B cell (primary cell): ENCODE results near the gene USH1G. TPM values are rescaled to one million over a fixed set of nuclear protein-coding genes. Genes with fewer than 3 reads are reported as not detected.

Experiments used
- ATAC-seq: fragments of 200-7000 bp; cut with Tn5 transposase; one replicate; pipeline ENCODE4 v1.10.0; 2021; ENCODE audit warnings: low read depth, mild to moderate bottlenecking, moderate number of reproducible peaks, moderate library complexity
- CTCF ChIA-PET: fragments of 350-600 bp; sonication (Branson Sonifier 250); formaldehyde crosslinking; loops from one replicate; lab custom pipeline; 2021; ENCODE audit warnings: antibody characterized with exemption, inconsistent platforms; lab: Charles Lee
- POLR2A ChIA-PET: fragments of 350-600 bp; sonication (Branson Sonifier 250); formaldehyde crosslinking; loops from one replicate; lab custom pipeline; 2021; ENCODE audit warnings: antibody characterized with exemption; lab: Charles Lee
- DNase-seq: peaks from one replicate; pipeline ENCODE4 v3.0.0; 2013
- H2AFZ ChIP-seq: 2 replicates; pipeline ENCODE4 v1.6.1; 2012; ENCODE audit warnings: mild to moderate bottlenecking, low read depth, low read length; ENCODE audit not compliant: insufficient read depth, poor library complexity, severe bottlenecking
- H3K27ac ChIP-seq, 2 donors: 1 replicate in 1 of 2; 2 replicates in 1 of 2; pipeline ENCODE4 v1.5.1; 2012 to 2013; ENCODE audit warnings: low read length in 2 of 2, mild to moderate bottlenecking in 2 of 2, moderate library complexity in 1 of 2
- H3K27me3 ChIP-seq, 4 experiments: fragments of 200-600 bp in 1 of 4; sonication (generic) in 1 of 4; replicated peaks in 1 of 4; 1 replicate in 2 of 4; 2 replicates in 2 of 4; pipeline versions ENCODE4 v1.6.1 to v1.7.0; 2013 to 2016; ENCODE audit warnings: low read length in 3 of 4, mild to moderate bottlenecking in 2 of 4, mixed read lengths in 1 of 4, moderate library complexity in 1 of 4; ENCODE audit not compliant: insufficient read depth in 4 of 4, control insufficient read depth in 3 of 4; ENCODE audit errors: control extremely low read depth in 1 of 4
- H3K36me3 ChIP-seq, 2 experiments: replicated peaks in 1 of 2; 1 replicate in 1 of 2; 2 replicates in 1 of 2; pipeline versions ENCODE4 v1.6.1 to v1.7.1; 2013; ENCODE audit warnings: low read length in 1 of 2; ENCODE audit not compliant: insufficient read depth in 2 of 2, control insufficient read depth in 1 of 2; ENCODE audit errors: control extremely low read depth in 1 of 2, extremely low read depth in 1 of 2
- H3K4me1 ChIP-seq, 2 donors: fragments of 200-600 bp in 1 of 2; sonication (generic) in 1 of 2; 1 replicate in 1 of 2; 2 replicates in 1 of 2; pipeline versions ENCODE4 v1.5.1 to v1.6.1; 2013 to 2017; ENCODE audit warnings: low read length in 2 of 2; ENCODE audit not compliant: control insufficient read depth in 2 of 2, insufficient read depth in 2 of 2
- H3K4me2 ChIP-seq: replicated peaks from 2 replicates; pipeline ENCODE3; 2012; ENCODE audit warnings: mild to moderate bottlenecking, low read depth, low read length; ENCODE audit not compliant: poor library complexity, severe bottlenecking
- H3K4me3 ChIP-seq, 5 experiments: fragments of 200-600 bp in 1 of 5; sonication (generic) in 1 of 5; 1 replicate in 3 of 5; 2 replicates in 2 of 5; pipeline versions ENCODE4 v1.5.1 to v1.7.0; 2011 to 2016; ENCODE audit warnings: low read length in 4 of 5, mild to moderate bottlenecking in 4 of 5, low read depth in 2 of 5, control low read depth in 1 of 5, moderate library complexity in 1 of 5; ENCODE audit not compliant: insufficient read depth in 1 of 5; ENCODE audit errors: control extremely low read depth in 1 of 5, extremely low read depth in 1 of 5
- H3K79me2 ChIP-seq: fragments of 200-600 bp; sonication (generic); one replicate; pipeline ENCODE4 v1.6.0; 2016; ENCODE audit warnings: low read length; ENCODE audit not compliant: control insufficient read depth, insufficient read depth
- H3K9ac ChIP-seq: fragments of 200-600 bp; sonication (generic); 2 replicates; pipeline ENCODE4 v1.6.1; 2017; ENCODE audit warnings: mild to moderate bottlenecking, low read length, moderate library complexity
- H3K9me3 ChIP-seq, 3 donors: one replicate each; pipeline versions ENCODE4 v1.6.1 to v1.7.1; 2013; ENCODE audit warnings: low read length in 2 of 3; ENCODE audit not compliant: control insufficient read depth in 2 of 3, insufficient read depth in 1 of 3; ENCODE audit errors: control extremely low read depth in 1 of 3
- H4K20me1 ChIP-seq: 2 replicates; pipeline ENCODE4 v1.6.0; 2012; ENCODE audit warnings: mild to moderate bottlenecking, low read length; ENCODE audit not compliant: insufficient read depth, control insufficient read depth, poor library complexity, severe bottlenecking
- H3K27ac Mint-ChIP-seq: one replicate; pipeline ENCODE4 v1.8.0; 2021; ENCODE audit warnings: mixed read lengths
- H3K27me3 Mint-ChIP-seq: one replicate; pipeline ENCODE4 v1.8.0; 2021; ENCODE audit warnings: mixed read lengths
- H3K4me1 Mint-ChIP-seq: one replicate; pipeline ENCODE4 v1.8.0; 2021; ENCODE audit warnings: mixed read lengths
- H3K4me3 Mint-ChIP-seq: one replicate; pipeline ENCODE4 v1.8.0; 2021; ENCODE audit warnings: mixed read lengths
- H3K9me3 Mint-ChIP-seq: one replicate; pipeline ENCODE4 v1.8.0; 2022; ENCODE audit warnings: mixed read lengths; ENCODE audit not compliant: insufficient read depth
- CTCF ChIP-seq: fragments of 200-600 bp; IDR thresholded peaks from one replicate; pipeline ENCODE4 v1.8.0; 2022; ENCODE audit warnings: antibody characterized with exemption, mild to moderate bottlenecking
- EZH2 ChIP-seq: IDR thresholded peaks from 2 replicates; pipeline ENCODE4 v1.6.1; 2012; ENCODE audit warnings: borderline replicate concordance, low read depth, mild to moderate bottlenecking, moderate library complexity, low read length; ENCODE audit not compliant: insufficient read depth, poor library complexity, severe bottlenecking
- WGBS: methylation state at CpG from one replicate; pipeline ENCODE4 v1.1.5; 2013; ENCODE audit warnings: missing lambda C conversion rate; ENCODE audit not compliant: insufficient coverage; 5-methylcytosine and 5-hydroxymethylcytosine counted together
- intact Hi-C: fragments of 100-400 bp; cut with micrococcal nuclease; formaldehyde crosslinking; loops from one replicate; pipeline ENCODE4 v1.10.0; 2022
- polyA plus RNA-seq: library from polyadenylated mRNA; depleted of rRNA; stranded (reverse); fragments of >200 nt; gene quantifications from 2 replicates; pipeline ENCODE4 v1.2.3, GENCODE V29; 2012
- total RNA-seq, 2 donors: library from RNA; stranded (reverse); fragments of 120-200 nt in 1 of 2; gene quantifications; 1 replicate in 1 of 2; 2 replicates in 1 of 2; pipeline versions ENCODE4 v1.2.3 to v1.2.4, GENCODE V29; 2013 to 2022

The USH1G gene
- total and polyA plus RNA-seq, 2 donors (not counting 1 experiment from before 2014, with no cell fraction given): not detected

DNA sequence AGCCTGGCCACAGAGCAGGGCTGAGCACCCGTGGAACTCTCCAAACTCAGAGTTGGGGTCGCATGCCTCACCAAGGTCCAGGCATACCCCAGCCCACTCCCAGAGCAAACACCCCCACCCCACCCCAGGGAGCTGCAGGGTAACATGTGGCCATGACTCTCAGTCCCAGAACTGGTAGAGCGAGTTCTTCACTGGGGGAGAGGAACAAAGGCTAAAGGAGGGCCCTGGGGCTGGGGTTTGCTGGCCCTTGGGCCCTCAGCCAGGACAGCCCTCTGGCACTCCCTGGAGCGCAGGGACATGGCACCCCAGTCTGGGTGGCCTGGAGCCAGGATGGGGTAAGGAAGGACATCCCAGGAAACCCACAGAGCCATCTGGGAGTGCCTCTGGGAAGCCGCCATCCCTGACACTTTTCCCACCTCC is 45.3 kb upstream of the USH1G start:
- Histone ChIP-seq H3K9ac (no peak overlapping the region), H3K4me3 (no peak overlapping the region), H3K79me2 (no peaks in the 10 kb centered on the region), H3K27me3 (peaks cover 0 to 22% (median 5%) of the 10 kb centered on the region in 4 experiments), H2AFZ (no peak overlapping the region), H3K4me1 (peaks cover 13 to 16% of the 10 kb centered on the region in 2 donors), H4K20me1 (no peaks in the 10 kb centered on the region), H3K36me3 (no peaks in the 10 kb centered on the region), H3K4me2 (no peak overlapping the region), H3K9me3 (peaks cover 0 to 6% (median 0%) of the 10 kb centered on the region in 3 donors), H3K27ac (no peak overlapping the region)
- H3K9me3 Mint-ChIP-seq: no peaks in the 10 kb centered on the region
- CTCF ChIA-PET: interaction anchor here (1.7 to 5.9 kb wide), 2 partner anchors 10 to 11 kb away, joined by 5 to 32 read pairs; no protein-coding TSS in a partner anchor
- ATAC-seq (no peak), DNase-seq (no peak)
- TF ChIP-seq CTCF (no peak), EZH2 (no peak)
- H3K27me3 Mint-ChIP-seq: peaks cover 21% of the 10 kb centered on the region
- H3K4me1 Mint-ChIP-seq: peaks cover 9% of the 10 kb centered on the region
- H3K4me3 Mint-ChIP-seq: no peak overlapping the region
- 92% methylated on average over 5 of the region's 5 CpGs for WGBS
- intact Hi-C loops: no loop called here
- H3K27ac Mint-ChIP-seq: no peak overlapping the region
- POLR2A ChIA-PET: no interaction called here

GRCh38 chr17:74964988-74965622 is 42.0 kb upstream of the USH1G start:
- no peak overlapping the region for H3K4me3 ChIP-seq
- no peaks in the 10 kb centered on the region for H3K36me3 ChIP-seq
- no peaks in the 10 kb centered on the region for H3K79me2 ChIP-seq
- WGBS: 81% methylated on average over 13 of the region's 14 CpGs
- Mint-ChIP-seq H3K9me3 (no peaks in the 10 kb centered on the region), H3K27ac (no peak overlapping the region), H3K27me3 (peaks cover 7% of the 10 kb centered on the region), H3K4me1 (peaks cover 7% of the 10 kb centered on the region), H3K4me3 (no peak overlapping the region)
- intact Hi-C loops: no loop called here
- H3K4me2 ChIP-seq: no peak overlapping the region
- DNase-seq (no peak), ATAC-seq (no peak)
- no peak overlapping the region for H3K9ac ChIP-seq
- H3K27ac ChIP-seq: no peak overlapping the region
- H3K9me3 ChIP-seq: no peaks in the 10 kb centered on the region
- POLR2A ChIA-PET: no interaction called here
- H4K20me1 ChIP-seq: no peaks in the 10 kb centered on the region
- CTCF ChIA-PET: interaction anchor here (4.9 kb wide), 1 partner anchor 148 kb away, joined by 74 read pairs; the partner anchor contains the start of gene ARMC7
- no peaks in the 10 kb centered on the region for H3K27me3 ChIP-seq
- H3K4me1 ChIP-seq: peaks cover 2 to 11% of the 10 kb centered on the region in 2 donors
- TF ChIP-seq EZH2: no peak
- no peak for TF ChIP-seq CTCF
- no peak overlapping the region for H2AFZ ChIP-seq
